Left colon (tissue), 2 donors: Measurements from ENCODE around the gene NAB2. TPM values are rescaled to one million over a fixed set of nuclear protein-coding genes. Genes with fewer than 3 reads are reported as not detected.

ENCODE experiments used
- ATAC-seq: fragments of 200-7000 bp; cut with Tn5 transposase; one replicate; pipeline ENCODE4 v1.9.1; 2020; ENCODE audit warnings: mild to moderate bottlenecking, moderate library complexity
- DNase-seq, 2 donors: peaks; one replicate each; pipeline ENCODE4 v3.0.0-alpha.2; 2020
- intact Hi-C, 2 donors: fragments of 100-400 bp; cut with DNase I in 1 of 2; cut with micrococcal nuclease in 1 of 2; formaldehyde crosslinking; loops; one replicate each; pipeline versions ENCODE4 v1.11.2 to v1.14.0; 2022; cut with DNase I, micrococcal nuclease
- total RNA-seq, 2 donors: library from RNA; stranded (reverse); fragmentation: NEBNext Ultra II Directional; extraction: Animal tissue kit (Norgen Biotek cat#: 25700); gene quantifications; one replicate each; pipeline ENCODE4 v1.2.1, GENCODE V29; 2021
- donor health status: DM: no; HTN: no; CAD: no.
- donor health status: DM: yes; HTN: yes; CAD: no.

Gene NAB2
- total RNA-seq, 2 donors from 2014 or later: 2.3 to 8.9 TPM

DNA sequence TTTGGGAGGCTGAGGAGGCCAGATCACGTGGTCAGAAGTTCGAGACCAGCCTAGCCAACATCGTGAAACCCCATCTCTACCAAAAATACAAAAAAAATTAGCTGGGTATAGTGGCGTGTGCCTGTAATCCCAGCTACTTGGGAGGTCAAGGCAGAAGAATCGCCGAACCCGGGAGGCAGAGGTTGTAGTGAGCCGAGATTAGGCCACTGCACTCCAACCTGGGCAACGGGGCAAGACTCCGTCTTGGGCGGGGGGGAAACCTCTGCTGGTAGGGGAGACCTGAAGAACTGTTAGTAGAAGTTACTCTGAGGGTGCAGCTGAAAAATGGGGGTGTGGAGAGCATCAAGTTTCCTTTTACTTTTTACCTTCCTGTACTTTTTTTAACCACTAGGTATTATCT lies 37.1 kb downstream of the NAB2 start:
- no peak for DNase-seq
- no peak for ATAC-seq
- intact Hi-C loops: no loop called here

GRCh38 chr12:57126561-57126960 lies 37.6 kb downstream of the NAB2 start:
- DNase-seq: no peak
- ATAC-seq: no peak
- intact Hi-C loops: no loop called here

- intact Hi-C loops: no loop called here
- peak; percentile 89 for DNase-seq
- ATAC-seq: peak; percentile 80
Observed at GRCh38 chr12:57127101-57127725, 38.3 kb downstream of the NAB2 start.

GRCh38 chr12:57127726-57128518 lies 39.0 kb downstream of the NAB2 start, which contains the start of gene LRP1:
Gene LRP1 (plus strand): TSS chr12:57128483. CDS start chr12:57128965, 482 bp downstream.
- DNase-seq: peak; percentile 89 to 90
- intact Hi-C loops: no loop called here
- peak; percentile 71 for ATAC-seq

DNA sequence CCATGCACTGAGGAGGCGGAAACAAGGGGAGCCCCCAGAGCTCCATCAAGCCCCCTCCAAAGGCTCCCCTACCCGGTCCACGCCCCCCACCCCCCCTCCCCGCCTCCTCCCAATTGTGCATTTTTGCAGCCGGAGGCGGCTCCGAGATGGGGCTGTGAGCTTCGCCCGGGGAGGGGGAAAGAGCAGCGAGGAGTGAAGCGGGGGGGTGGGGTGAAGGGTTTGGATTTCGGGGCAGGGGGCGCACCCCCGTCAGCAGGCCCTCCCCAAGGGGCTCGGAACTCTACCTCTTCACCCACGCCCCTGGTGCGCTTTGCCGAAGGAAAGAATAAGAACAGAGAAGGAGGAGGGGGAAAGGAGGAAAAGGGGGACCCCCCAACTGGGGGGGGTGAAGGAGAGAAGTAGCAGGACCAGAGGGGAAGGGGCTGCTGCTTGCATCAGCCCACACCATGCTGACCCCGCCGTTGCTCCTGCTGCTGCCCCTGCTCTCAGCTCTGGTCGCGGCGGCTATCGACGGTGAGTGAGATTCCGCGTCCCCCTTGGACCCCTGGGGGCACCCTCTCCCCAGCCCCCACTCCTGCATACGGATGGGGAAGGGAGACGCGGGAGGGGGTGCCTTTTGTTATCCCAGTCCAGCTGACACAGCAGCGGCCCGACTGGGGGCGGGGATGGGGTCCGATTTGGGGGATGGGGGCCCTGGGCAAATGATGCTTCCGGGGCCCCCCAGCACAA lies 39.8 kb downstream of the NAB2 start:
- ATAC-seq (no peak), DNase-seq (peak in 1 of 2 donors; percentile 43)
- intact Hi-C loops: no loop called here

- ATAC-seq (no peak), DNase-seq (no peak)
- intact Hi-C loops: no loop called here
Observed at GRCh38 chr12:57129321-57129842, 40.5 kb downstream of the NAB2 start.

DNA sequence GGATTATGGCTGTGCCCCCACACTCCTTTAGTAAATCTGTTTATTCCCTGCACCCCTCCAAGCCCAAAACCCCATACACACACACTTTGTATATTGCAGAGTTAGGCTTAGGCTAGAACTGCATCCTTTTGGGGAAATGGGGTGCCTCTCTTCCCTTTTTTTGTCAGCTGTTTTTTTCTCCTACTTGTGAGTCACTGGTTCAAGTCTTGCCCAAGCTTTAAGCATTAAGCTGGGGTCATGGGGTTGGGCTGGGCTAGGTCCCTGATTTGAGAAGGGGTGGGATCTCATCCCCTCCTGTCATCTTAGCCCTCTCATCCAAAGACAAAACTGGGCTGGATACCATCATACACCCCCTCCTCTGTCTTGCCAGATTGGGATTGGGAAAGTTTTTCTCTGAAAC lies 41.0 kb downstream of the NAB2 start:
- intact Hi-C loops: no loop called here
- no peak for DNase-seq
- ATAC-seq: no peak

GRCh38 chr12:57130941-57131340 lies 42.0 kb downstream of the NAB2 start:
- intact Hi-C loops: no loop called here
- DNase-seq (no peak), ATAC-seq (no peak)

DNA sequence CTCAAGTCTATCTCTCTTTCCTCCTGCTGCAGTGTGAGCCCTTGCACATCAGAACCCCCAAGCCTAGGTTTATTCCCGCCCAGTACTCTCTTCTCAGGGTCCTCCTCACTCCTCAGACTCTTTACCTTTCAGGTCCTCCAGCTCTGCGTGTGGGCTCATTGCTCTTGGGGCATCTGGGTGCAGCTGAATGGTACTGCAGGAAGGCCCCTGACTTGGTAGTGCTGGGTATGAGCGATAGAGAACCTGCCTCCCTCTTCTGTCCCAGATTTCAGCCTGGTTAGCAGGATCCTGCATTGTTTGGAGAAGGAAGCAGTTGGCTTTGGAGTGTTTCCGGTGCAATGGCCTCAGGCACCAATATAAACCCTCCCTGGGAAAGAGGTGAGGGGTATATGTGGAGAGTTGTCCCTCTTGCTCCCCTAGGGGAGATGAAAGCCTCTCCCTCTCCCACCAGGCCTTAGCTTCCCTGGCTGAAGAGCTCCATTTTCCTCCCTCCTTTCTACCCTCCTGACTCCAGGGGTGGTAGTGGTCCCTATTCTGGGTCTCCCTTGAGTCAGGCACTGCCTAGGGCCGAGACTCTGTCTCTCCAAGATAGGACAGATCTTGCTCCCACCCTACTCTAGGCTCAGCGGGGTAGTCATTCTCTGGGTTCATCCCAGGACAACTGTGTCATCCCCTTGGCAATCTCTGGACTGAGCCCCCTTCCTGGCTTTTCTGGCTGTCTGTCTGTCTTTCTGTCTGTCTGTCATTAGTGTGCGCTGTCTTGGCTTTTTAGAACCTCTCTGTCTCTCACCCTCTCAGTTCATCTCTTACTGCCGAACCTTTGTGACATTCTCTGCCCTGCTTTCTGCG lies 43.2 kb downstream of the NAB2 start:
- no peak for DNase-seq
- intact Hi-C loops: no loop called here
- no peak for ATAC-seq

DNA sequence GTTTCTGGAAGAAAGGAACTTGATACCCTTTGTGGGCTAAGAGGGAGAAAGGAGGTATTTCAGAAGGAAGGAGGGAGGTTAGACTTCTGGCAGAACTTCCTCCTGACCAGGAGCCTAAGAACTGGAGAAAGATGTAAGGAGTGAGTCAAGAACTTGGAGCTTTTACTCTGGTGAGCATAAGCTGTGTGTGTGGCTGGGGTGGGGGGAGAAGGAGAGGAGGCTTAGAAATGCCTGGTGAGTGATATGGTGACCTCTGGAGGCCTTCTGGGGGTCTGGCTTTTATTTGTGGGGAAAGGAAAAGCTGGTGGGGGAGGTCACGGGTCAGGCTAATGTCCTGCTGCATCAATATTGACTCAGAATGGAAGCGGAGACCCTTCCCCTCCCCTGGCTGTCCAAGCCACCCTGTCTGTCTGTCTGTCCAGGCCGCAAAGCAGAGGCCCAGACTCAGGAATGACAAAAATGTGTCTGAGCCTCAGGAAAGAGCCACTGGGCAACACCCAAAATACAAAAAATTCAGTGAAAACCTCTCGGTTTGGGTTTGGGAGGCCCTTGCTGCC lies 44.2 kb downstream of the NAB2 start:
- ATAC-seq (no peak), DNase-seq (no peak)
- intact Hi-C loops: no loop called here

GRCh38 chr12:57133916-57134315 lies 45.0 kb downstream of the NAB2 start:
- ATAC-seq (no peak), DNase-seq (no peak)
- intact Hi-C loops: no loop called here

- ATAC-seq (no peak), DNase-seq (no peak)
- intact Hi-C loops: no loop called here
Observed at GRCh38 chr12:57134949-57135348, 46.0 kb downstream of the NAB2 start.

- DNase-seq: no peak
Observed at GRCh38 chr12:57135527-57136326, 46.8 kb downstream of the NAB2 start.

DNA sequence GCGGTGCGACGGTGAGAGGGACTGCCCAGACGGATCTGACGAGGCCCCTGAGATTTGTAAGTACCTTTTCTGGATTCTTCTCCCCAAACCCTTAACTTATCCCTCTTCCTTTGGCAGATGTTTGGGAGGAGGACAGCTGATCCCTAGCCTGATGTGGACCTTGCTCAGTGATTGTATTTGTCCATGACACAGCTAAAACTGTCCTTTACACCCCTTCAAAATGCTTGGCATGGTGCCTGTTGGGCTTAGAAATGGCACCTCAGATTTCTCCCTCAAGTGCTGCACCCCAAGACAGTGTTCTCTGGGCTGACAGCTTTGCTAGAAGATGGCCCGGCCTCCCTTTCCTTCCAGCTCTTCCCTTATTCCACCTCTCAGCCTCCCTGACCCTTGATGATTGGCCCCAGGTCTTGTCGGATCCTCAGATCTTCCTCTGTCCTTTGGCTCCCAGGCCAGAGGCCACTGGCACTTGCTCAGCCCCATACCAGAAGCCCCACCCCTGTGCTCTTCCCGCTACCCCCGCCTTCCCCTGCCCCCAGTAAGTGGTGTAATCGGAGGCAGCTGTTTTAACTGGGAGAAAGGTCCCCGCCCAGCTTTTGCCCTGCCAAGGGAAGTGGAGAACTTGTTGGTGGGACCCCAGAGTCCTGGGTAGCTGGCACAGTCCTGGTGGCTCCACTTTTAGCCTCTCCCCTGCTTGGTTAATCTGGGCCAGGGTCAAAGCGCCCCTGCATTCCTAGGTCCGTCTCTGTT lies 49.8 kb downstream of the NAB2 start:
- ATAC-seq (peak; percentile 93), DNase-seq (peak; percentile 74 to 86)
- intact Hi-C loops: no loop called here

More at GRCh38 chr12:57135527-57136326, 46.8 kb downstream of the NAB2 start:
- no peak for ATAC-seq
- intact Hi-C loops: no loop called here

DNA sequence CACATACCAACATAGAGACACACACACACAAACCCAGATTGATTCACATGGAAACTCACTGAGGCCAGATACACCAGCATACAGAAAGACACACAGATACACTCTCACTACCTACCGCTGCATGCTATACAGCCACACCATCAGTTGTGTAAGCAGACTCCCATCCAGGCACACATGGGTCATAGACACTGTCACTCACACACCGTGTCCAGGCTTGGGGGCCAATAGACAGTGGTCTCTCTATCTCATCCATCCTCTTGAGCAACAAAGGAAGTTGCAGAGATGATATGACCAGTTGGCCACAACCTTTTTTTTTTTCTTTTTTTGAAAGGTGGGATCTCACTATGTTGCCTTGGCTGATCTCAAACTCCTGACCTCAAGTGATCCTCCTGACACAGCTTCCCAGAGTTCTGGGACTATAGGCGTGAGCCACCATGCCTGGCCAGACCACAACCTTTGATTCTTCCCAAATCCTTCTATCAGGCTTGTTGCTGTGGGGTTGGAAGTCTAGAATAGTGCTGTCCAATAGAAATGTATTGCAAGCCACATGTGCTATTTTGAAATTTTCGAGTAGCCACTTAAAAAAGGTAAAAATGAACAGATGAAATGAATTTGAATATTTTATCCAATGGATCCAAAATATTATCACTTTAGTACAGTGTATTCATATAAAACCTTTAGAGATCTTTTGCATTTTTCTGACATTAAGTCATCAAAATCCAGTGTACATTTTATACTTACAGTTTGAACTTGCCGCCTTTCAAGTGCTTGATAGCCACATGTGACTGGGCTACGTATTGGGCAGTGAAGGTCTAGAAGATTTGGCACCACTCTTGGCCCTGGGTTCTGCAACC lies 51.1 kb downstream of the NAB2 start:
- DNase-seq (no peak), ATAC-seq (no peak)
- intact Hi-C loops: no loop called here

GRCh38 chr12:57141249-57141648 lies 52.3 kb downstream of the NAB2 start:
- ATAC-seq: no peak
- intact Hi-C loops: no loop called here
- no peak for DNase-seq
